BJ (cell line): ENCODE results near the gene UBE2Q2. TPM values are rescaled to one million over a fixed set of nuclear protein-coding genes. Genes with fewer than 3 reads are reported as not detected.

ENCODE experiments used
- CTCF ChIA-PET: fragments of 350-600 bp; formaldehyde crosslinking; extraction: SDS; loops from one replicate; lab custom pipeline; 2021; ENCODE audit warnings: antibody characterized with exemption, inconsistent platforms; lab: Yijun Ruan, JAX
- POLR2A ChIA-PET: fragments of 300-600 bp; sonication (Branson Sonifier 250); formaldehyde crosslinking; extraction: SDS; loops from one replicate; lab custom pipeline; 2021; ENCODE audit warnings: antibody characterized with exemption; lab: Charles Lee
- DNase-seq: peaks from one replicate; pipeline ENCODE4 v3.0.0-alpha.2; 2011; ENCODE audit warnings: low read depth
- H3K27me3 ChIP-seq: 2 replicates; pipeline ENCODE4 v1.6.0; 2011; ENCODE audit warnings: low read length; ENCODE audit not compliant: control insufficient read depth, insufficient read depth
- H3K36me3 ChIP-seq: 2 replicates; pipeline ENCODE4 v1.5.1; 2011; ENCODE audit warnings: low read length; ENCODE audit not compliant: control insufficient read depth, insufficient read depth
- H3K4me3 ChIP-seq: 2 replicates; pipeline ENCODE4 v1.5.1; 2011; ENCODE audit warnings: low read depth, mild to moderate bottlenecking, control low read depth, low read length
- polyA plus RNA-seq: library from polyadenylated mRNA; depleted of rRNA; stranded (reverse); fragments of >200 nt; gene quantifications from 2 replicates; pipeline ENCODE4 v1.2.3, GENCODE V29; 2011
- TF ChIP-seq, protein P1 (sequence below): IDR thresholded peaks from 2 replicates; pipeline ENCODE4 v1.5.1; 2011; ENCODE audit warnings: low read depth, mild to moderate bottlenecking, control low read depth, inconsistent platforms, low read length, moderate library complexity; ENCODE audit not compliant: insufficient read depth

The UBE2Q2 gene
- polyA plus RNA-seq, 1 experiment: 22.6 TPM

DNA sequence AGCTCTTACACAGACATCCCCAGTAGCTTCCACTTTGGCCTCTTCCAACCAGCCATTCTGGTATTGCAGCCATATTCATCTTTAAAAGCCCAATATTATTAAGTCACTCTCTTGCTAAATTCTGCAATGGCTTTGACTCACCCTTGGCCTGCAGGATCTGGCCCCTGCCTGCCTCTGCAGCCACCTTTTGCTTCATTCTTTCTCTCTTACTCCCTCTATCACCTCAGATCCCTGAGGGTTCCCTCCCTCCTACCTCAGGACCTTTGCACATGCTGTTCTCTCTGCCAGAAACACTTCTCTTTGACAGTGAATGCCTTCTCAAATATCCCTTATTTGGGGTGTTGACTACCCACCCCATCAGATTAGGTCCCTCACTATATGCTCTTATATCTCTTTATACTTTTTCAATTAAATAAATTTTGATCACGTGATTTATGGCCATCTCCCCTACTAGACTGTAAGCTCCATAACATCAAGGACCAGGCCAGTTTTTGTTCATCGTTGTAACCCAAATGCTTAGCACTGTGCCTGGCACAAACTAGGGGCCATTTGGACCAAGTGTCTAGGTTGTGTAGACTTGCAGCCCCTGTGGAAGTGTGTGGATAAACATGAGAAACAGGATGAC, 32.3 kb upstream of the UBE2Q2 start:
- Histone ChIP-seq H3K27me3 (peaks cover 1% of the 10 kb centered on the region), H3K36me3 (no peaks in the 10 kb centered on the region), H3K4me3 (no peak overlapping the region)
- no peak for DNase-seq
- TF ChIP-seq, protein P1, sequence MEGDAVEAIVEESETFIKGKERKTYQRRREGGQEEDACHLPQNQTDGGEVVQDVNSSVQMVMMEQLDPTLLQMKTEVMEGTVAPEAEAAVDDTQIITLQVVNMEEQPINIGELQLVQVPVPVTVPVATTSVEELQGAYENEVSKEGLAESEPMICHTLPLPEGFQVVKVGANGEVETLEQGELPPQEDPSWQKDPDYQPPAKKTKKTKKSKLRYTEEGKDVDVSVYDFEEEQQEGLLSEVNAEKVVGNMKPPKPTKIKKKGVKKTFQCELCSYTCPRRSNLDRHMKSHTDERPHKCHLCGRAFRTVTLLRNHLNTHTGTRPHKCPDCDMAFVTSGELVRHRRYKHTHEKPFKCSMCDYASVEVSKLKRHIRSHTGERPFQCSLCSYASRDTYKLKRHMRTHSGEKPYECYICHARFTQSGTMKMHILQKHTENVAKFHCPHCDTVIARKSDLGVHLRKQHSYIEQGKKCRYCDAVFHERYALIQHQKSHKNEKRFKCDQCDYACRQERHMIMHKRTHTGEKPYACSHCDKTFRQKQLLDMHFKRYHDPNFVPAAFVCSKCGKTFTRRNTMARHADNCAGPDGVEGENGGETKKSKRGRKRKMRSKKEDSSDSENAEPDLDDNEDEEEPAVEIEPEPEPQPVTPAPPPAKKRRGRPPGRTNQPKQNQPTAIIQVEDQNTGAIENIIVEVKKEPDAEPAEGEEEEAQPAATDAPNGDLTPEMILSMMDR: no peak
- ChIA-PET CTCF (interaction anchor here (0.6 to 3.7 kb wide), 7 partner anchors 9 to 329 kb away, joined by 3 to 30 read pairs (median 5); no protein-coding TSS in a partner anchor), POLR2A (interaction anchor here (0.5 kb wide), 1 partner anchor 11 kb away, joined by 7 read pairs; no protein-coding TSS in a partner anchor)

GRCh38 chr15:75811626-75812025, 31.6 kb upstream of the UBE2Q2 start:
- H3K4me3 ChIP-seq: no peak overlapping the region
- POLR2A ChIA-PET: interaction anchor here (0.5 kb wide), 1 partner anchor 10 kb away, joined by 7 read pairs; no protein-coding TSS in a partner anchor
- CTCF ChIA-PET: interaction anchor here (0.6 to 3.7 kb wide), 6 partner anchors 9 to 444 kb away, joined by 3 to 30 read pairs (median 4); partner anchors contain the start of gene TMEM266
- TF ChIP-seq, protein P1: no peak
- no peak for DNase-seq
- no peaks in the 10 kb centered on the region for H3K36me3 ChIP-seq
- peaks cover 1% of the 10 kb centered on the region; the same call in 1 of the 2 replicates for H3K27me3 ChIP-seq

DNA sequence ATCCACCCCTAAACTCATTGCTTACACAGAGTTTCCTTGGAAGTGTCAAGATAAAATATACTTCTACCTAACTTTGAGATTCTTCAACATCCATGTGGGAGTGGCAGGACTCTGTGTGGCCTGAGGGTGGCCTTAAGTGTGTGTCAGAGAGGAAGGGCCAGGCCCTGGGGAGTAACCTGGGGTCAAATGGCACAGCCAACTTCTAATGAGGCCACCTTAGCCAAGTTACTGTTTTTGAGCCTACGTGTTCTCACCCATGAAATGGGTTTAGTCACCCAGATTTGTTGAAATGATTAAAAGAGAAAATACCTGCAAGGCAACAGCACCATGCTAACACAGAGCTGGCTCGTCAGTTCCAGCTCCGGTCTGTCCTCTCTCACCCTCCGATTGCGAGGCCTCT, 28.5 kb upstream of the UBE2Q2 start:
- no peaks in the 10 kb centered on the region; the same call in 1 of the 2 replicates for H3K27me3 ChIP-seq
- no peaks in the 10 kb centered on the region for H3K36me3 ChIP-seq
- TF ChIP-seq, protein P1: no peak
- CTCF ChIA-PET: no interaction called here
- POLR2A ChIA-PET: no interaction called here
- no peak overlapping the region for H3K4me3 ChIP-seq
- no peak for DNase-seq

- CTCF ChIA-PET: interaction anchor here (0.8 to 1.6 kb wide), 6 partner anchors 8 to 324 kb away, joined by 3 to 12 read pairs (median 4); no protein-coding TSS in a partner anchor
Measured at GRCh38 chr15:75815811-75816719, 27.2 kb upstream of the UBE2Q2 start.

More at GRCh38 chr15:75815811-75816719, 27.2 kb upstream of the UBE2Q2 start:
- TF ChIP-seq, protein P1: no peak
- DNase-seq: no peak
- POLR2A ChIA-PET: no interaction called here
- no peaks in the 10 kb centered on the region; the same call in 1 of the 2 replicates for H3K27me3 ChIP-seq
- no peak overlapping the region for H3K4me3 ChIP-seq
- no peaks in the 10 kb centered on the region for H3K36me3 ChIP-seq
